22Rv1 (cell line): ENCODE data around the gene CDH10.

Experiments used
- CTCF ChIP-seq: fragments of 450-650 bp; IDR thresholded peaks from 2 replicates; pipeline ENCODE4 v1.5.1; 2017; ENCODE audit warnings: mild to moderate bottlenecking
- ZFX ChIP-seq: fragments of 450-650 bp; IDR thresholded peaks from 2 replicates; pipeline ENCODE4 v1.6.1; 2017; ENCODE audit warnings: antibody characterized with exemption, borderline replicate concordance

- TF ChIP-seq CTCF (no peak), ZFX (no peak)
Observed at GRCh38 chr5:24609706-24610105, 35.1 kb downstream of the CDH10 start.
